Subcutaneous adipose tissue (tissue), 4 donors: ENCODE data around the gene DRD2. TPM values are rescaled to one million over a fixed set of nuclear protein-coding genes. Genes with fewer than 3 reads are reported as not detected.

Experiments used
- total RNA-seq, 4 donors: library from RNA; depleted of rRNA; stranded (reverse); fragments of >200 nt; gene quantifications; one replicate each; pipeline ENCODE4 v1.1.0, GENCODE V29; 2016
- TF ChIP-seq, protein P1 (sequence below): fragments of 450-650 bp; IDR thresholded peaks from one replicate; pipeline ENCODE4 v1.5.1; 2016; ENCODE audit warnings: low read depth, mild to moderate bottlenecking, control low read depth, antibody characterized with exemption, moderate library complexity

Gene DRD2
- not detected for total RNA-seq

DNA sequence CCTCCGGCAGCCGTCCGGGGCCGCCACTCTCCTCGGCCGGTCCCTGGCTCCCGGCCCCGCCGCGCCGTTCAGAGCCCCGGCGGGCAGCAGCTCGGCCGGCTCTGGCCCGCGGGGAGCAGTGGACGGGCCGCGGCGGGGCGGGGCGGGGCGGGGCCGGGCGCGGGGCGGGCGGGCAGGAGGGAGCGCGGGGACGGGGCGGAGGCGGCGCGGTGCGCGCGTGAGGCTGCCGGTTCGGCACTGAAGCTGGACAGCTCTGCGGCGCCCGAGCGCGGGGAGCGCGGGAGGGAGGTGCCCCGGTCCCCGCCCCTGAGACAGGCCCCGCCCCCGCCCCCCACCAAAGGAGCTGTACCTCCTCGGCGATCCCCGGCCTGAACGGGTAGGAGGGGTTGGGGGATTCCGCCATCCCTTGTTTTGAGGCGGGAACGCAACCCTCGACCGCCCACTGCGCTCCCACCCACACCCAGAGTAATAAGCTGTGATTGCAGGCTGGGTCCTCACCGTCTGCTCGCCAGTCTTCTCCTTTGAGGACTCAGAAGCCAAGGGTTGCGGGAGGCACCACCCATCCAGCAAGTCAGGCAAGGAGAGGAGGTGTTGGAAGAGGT is at the start of gene DRD2:
TSS of gene DRD2 (minus strand) at position 239 of the 602 bp plus-strand sequence. CDS start 50,747 bp downstream, outside the sequence.
- TF ChIP-seq, protein P1, sequence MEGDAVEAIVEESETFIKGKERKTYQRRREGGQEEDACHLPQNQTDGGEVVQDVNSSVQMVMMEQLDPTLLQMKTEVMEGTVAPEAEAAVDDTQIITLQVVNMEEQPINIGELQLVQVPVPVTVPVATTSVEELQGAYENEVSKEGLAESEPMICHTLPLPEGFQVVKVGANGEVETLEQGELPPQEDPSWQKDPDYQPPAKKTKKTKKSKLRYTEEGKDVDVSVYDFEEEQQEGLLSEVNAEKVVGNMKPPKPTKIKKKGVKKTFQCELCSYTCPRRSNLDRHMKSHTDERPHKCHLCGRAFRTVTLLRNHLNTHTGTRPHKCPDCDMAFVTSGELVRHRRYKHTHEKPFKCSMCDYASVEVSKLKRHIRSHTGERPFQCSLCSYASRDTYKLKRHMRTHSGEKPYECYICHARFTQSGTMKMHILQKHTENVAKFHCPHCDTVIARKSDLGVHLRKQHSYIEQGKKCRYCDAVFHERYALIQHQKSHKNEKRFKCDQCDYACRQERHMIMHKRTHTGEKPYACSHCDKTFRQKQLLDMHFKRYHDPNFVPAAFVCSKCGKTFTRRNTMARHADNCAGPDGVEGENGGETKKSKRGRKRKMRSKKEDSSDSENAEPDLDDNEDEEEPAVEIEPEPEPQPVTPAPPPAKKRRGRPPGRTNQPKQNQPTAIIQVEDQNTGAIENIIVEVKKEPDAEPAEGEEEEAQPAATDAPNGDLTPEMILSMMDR, result no peak

- TF ChIP-seq, protein P1, result no peak
These were observed 46.7 kb upstream of the DRD2 start for GRCh38 chr11:113521737-113522517.

DNA sequence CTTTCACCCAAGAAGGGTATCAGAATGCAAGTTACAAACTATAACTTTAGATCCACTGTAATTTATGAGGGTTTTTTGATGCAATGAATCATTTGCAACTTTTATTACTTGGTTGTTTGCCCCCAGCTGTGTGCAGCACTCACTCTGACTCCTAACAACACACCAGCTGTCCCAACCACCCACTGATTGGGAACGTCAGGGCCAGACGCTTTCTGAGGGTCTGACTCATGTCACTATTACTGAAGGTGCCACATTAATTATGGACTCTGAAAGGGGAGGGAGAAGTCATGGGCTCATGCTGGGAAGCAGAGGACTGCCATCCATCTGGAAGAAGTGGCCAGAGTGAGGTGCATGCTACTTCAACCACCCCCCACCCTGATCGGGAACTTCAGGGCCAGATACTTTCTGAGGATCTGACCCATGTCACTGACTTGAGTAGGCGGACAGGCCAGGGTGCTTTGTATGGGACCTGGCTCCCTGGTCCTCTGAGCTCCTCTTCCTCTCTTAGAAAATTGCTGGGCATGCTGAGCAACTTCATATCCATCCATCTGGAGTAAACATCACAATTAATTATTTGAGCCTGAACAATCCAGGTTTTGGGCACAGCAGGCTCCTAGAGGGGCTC is 44.9 kb upstream of the DRD2 start:
- TF ChIP-seq, protein P1, result no peak

DNA sequence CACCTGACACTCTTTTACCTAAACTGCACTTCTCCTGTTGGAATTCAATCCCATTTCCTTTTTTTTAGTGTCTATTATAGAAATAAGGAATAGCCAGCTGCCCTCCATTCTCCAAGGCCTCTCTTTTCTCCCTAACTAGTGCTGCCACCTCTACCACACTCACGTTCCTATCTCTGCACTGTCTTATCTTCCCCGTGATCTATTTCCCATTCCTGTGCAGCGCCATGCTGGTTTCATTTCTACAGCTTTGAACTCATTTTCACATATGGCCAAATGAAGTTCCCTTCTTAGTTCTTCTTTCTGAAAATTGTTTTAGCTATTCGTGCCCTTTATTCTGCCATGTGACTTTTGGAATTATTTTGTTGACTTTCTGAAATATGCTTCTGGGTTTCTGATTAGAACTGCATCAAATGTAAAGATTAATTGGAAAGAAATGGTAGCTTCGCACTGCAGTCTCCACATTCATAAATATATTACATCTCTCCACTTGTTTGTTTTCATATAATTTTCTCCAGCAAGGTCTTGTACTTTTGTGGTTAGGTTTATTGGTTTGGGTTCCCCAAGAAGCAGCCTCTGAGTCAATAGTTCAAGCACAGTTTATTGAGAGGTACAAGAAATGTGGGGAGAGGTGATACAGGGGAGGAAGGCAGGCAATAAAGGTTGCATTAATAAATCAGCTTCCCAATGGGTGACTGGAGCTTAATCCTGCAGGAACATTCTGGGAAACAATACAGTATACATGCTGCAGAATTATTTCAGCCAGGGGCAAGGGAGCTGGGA is 43.7 kb upstream of the DRD2 start:
- TF ChIP-seq, protein P1, result no peak

DNA sequence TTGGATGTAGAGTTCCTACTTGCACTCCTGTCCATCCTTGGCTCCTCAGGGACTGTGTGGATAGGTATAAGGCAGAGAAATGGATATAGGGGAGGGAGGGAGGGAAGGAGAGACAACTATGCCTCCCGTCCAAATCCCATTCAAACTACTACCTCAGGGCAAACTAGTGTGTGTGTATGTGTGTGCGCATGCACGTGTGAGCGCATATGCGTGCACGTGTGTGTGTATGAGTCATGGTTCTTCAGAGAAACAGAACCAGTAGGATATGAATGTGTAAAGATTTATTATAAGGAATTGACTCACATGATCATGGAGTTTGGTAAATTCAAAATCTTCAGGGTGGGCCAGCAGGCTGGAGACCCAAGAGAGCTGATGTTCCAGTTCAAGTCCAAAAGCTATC is 42.2 kb upstream of the DRD2 start:
- TF ChIP-seq, protein P1, result no peak

DNA sequence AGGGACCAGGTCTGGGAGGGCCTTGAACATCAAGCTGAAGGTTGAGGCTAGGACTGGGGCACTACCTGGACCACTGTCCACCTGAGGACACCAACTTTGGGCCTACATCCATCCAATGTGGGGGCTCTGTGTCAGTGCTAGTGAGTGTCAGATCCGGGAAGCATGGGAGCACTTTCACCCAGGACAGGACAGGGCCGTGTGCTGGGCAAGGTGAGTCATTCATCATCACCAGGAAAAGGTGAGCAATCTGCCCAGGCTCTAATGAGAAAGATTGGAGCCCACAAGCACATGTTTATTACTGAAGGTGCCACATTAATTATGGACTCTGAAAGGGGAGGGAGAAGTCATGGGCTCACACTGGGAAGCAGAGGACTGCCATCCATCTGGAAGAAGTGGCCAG is 39.7 kb upstream of the DRD2 start:
- TF ChIP-seq, protein P1, result no peak
